PFSK-1 (cell line): ENCODE measurements around the gene PAIP1.

ENCODE experiments used
- FOXP2 ChIP-seq: optimal IDR thresholded peaks from 2 replicates; pipeline ENCODE3; 2011; ENCODE audit warnings: borderline replicate concordance, control low read depth, inconsistent platforms; ENCODE audit not compliant: insufficient read depth; ENCODE audit errors: extremely low read length, extremely low read depth
- POLR2AphosphoS5 ChIP-seq: IDR thresholded peaks from 2 replicates; pipeline ENCODE4 v1.6.1; 2012; ENCODE audit warnings: low read depth, mild to moderate bottlenecking, control low read depth, low read length, moderate library complexity
- SIN3A ChIP-seq: IDR thresholded peaks from 2 replicates; pipeline ENCODE4 v1.6.1; 2012; ENCODE audit warnings: mild to moderate bottlenecking, low read length, moderate library complexity, borderline replicate concordance; ENCODE audit not compliant: insufficient read depth
- TAF1 ChIP-seq: IDR thresholded peaks from 2 replicates; pipeline ENCODE4 v1.6.1; 2012; ENCODE audit warnings: low read length, control low read depth, borderline replicate concordance; ENCODE audit not compliant: insufficient read depth
- TF ChIP-seq, protein P1 (sequence below), 2 experiments: IDR thresholded peaks; 2 replicates each; pipeline versions ENCODE4 v1.6.1 to v1.8.0; 2011 to 2012; ENCODE audit warnings: low read depth in 2 of 2, low read length in 2 of 2, control low read depth in 1 of 2, inconsistent platforms in 1 of 2, mild to moderate bottlenecking in 1 of 2, moderate library complexity in 1 of 2; ENCODE audit not compliant: insufficient read depth in 1 of 2

PAIP1 gene

DNA sequence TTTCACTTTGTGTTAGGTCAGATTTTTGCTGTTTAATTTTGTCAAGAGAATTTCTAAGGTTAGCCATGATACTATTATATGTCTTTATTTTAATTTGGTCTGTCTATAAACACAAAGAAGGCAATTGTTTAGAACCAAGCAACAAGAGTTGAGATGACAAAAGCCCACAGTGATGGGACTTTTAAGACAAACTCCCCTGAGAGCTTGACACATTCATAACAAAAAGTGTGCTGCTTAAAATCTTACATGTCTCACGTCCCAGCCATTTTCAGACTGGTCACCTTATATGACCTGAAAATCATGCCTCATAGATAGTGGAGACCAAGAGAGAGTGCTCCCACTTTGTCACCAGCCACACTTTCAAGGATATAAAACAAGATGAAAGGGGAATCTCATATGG, 24.5 kb upstream of the PAIP1 start:
- TF ChIP-seq FOXP2: no peak
- TF ChIP-seq, protein P1, sequence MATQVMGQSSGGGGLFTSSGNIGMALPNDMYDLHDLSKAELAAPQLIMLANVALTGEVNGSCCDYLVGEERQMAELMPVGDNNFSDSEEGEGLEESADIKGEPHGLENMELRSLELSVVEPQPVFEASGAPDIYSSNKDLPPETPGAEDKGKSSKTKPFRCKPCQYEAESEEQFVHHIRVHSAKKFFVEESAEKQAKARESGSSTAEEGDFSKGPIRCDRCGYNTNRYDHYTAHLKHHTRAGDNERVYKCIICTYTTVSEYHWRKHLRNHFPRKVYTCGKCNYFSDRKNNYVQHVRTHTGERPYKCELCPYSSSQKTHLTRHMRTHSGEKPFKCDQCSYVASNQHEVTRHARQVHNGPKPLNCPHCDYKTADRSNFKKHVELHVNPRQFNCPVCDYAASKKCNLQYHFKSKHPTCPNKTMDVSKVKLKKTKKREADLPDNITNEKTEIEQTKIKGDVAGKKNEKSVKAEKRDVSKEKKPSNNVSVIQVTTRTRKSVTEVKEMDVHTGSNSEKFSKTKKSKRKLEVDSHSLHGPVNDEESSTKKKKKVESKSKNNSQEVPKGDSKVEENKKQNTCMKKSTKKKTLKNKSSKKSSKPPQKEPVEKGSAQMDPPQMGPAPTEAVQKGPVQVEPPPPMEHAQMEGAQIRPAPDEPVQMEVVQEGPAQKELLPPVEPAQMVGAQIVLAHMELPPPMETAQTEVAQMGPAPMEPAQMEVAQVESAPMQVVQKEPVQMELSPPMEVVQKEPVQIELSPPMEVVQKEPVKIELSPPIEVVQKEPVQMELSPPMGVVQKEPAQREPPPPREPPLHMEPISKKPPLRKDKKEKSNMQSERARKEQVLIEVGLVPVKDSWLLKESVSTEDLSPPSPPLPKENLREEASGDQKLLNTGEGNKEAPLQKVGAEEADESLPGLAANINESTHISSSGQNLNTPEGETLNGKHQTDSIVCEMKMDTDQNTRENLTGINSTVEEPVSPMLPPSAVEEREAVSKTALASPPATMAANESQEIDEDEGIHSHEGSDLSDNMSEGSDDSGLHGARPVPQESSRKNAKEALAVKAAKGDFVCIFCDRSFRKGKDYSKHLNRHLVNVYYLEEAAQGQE (IDR thresholded peaks at IDR 0.05; ENCODE audit: insufficient read depth in 1 of 2, low read depth in 2 of 2, low read length in 2 of 2): no peak
- TF ChIP-seq SIN3A: no peak
- TF ChIP-seq POLR2AphosphoS5: no peak
- TF ChIP-seq TAF1: no peak

DNA sequence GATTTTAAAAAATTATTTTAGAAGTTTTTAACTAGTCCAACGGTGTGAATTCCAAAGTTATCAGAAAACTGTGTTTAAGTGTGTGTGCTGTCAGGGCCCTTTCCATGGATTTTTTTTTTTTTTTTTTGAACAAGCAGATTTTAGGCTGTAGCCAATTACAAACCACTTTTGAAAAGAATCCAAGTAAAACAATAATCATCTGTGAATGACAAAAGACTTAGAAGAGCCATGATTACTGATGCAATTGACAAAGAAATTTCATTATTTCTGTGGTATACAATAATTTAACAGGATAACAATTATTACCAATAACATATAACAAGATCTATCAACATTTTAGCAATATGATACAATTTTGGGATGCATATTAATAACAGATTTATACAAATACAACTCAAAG, 16.2 kb upstream of the PAIP1 start:
- TF ChIP-seq FOXP2: no peak
- TF ChIP-seq TAF1: no peak
- TF ChIP-seq SIN3A: no peak
- TF ChIP-seq, protein P1 (IDR thresholded peaks at IDR 0.05; ENCODE audit: insufficient read depth in 1 of 2, low read depth in 2 of 2, low read length in 2 of 2): no peak
- no peak for TF ChIP-seq POLR2AphosphoS5

DNA sequence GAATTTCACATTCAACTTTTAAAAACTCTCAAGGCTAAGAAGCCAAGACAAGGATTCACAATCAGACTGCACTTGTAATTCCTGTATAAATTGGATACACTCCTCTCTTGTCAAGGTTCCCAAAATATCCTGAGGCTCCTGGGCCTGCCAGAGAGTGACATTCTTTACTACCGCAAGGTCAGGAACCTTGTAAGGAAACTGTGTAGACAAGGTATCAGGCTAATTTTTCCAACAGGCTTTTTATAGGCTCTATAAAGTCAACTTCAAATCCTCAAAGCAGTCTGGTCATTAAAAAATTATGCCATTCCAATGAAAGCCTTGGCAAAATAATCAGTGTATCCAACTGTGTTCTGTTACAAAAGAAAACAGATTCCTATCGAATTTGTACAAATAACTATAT, 15.5 kb upstream of the PAIP1 start:
- no peak for TF ChIP-seq FOXP2

DNA sequence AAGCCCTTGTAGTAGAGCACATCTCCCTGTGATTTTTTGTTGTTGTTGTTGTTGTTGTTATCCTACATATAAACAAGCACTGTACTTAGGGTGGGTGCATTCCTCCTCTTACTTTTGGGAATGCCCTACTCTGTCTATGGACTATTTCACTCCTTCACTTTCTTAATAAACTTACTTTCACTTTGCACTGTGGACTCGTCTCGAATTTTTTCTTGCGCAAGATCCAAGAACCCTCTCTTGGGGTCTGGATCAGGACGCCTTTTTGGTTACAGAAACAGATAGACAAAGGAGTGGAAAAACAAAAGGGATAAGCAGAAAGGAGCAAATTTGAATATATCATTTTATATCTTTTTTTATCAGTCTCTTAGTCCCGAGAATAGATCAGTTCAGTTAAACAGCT, 14.4 kb upstream of the PAIP1 start:
- TF ChIP-seq, protein P1 (IDR thresholded peaks at IDR 0.05; ENCODE audit: insufficient read depth in 1 of 2, low read depth in 2 of 2, low read length in 2 of 2): no peak
- TF ChIP-seq POLR2AphosphoS5: no peak
- no peak for TF ChIP-seq FOXP2
- TF ChIP-seq TAF1: no peak
- TF ChIP-seq SIN3A: no peak

DNA sequence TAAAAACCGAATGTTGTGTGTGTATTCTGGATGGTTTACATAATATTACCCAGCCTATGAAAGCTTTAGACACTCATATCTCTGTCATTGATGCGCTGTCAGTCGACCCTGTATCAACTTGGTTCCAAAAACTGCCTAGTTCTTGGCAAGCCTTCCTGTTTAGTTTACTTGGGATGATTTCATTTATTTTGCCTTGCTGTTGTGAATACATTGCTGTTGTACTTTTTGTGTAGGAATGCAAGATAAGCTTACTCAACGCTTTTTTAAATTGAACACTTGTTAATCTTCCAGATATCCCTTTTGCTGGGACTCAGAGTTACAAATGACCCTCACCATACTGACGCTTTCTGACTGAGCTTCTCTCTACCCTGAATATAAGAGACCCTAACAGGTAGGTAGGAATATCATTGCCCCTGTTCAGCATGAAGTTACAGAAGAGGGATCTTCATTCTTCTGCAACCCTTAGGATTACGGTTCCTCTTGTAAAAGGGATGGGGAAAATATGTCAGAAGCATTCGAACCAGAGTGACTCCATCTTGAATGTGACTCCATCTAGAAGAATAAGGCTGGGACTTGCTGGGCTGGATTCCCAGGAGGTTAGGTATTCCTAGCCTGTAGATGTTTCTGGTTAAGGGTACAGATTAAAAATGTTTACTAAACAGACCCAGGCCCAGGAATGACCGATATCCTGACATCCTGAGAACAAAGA, 13.7 kb upstream of the PAIP1 start:
- TF ChIP-seq, protein P1 (IDR thresholded peaks at IDR 0.05; ENCODE audit: insufficient read depth in 1 of 2, low read depth in 2 of 2, low read length in 2 of 2): no peak
- TF ChIP-seq FOXP2 (no peak), TAF1 (no peak), POLR2AphosphoS5 (no peak), SIN3A (no peak)

DNA sequence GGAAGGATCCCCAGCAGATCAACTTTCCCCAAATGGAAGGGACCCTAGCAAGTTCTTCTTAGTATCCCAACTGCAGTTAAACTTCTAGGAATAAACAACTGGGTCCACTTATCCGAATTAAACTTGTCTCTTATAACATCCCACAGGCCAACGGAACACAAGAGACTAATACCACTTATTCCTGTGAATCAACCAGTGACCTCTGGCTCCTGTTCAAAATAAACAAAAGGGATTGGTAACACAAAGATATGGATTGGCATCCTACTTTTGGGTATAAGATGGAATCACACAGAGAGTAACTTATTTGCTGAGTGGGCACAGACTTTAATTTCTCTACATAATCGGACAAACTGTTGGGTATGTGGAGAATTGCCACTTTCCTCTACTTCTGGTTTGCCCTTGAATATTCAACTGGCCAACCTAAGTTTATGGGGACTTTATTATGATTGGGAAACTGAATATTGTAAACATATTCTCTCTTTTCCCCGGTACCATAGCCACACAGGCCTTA, 12.4 kb upstream of the PAIP1 start:
- no peak for TF ChIP-seq POLR2AphosphoS5
- TF ChIP-seq TAF1: no peak
- TF ChIP-seq, protein P1 (IDR thresholded peaks at IDR 0.05; ENCODE audit: insufficient read depth in 1 of 2, low read depth in 2 of 2, low read length in 2 of 2): no peak
- TF ChIP-seq FOXP2: no peak
- no peak for TF ChIP-seq SIN3A
